Endothelial cell of umbilical vein (primary cell): ENCODE results near the gene PFDN6. TPM values are rescaled to one million over a fixed set of nuclear protein-coding genes. Genes with fewer than 3 reads are reported as not detected.
A peak's percentile ranks its signal among the peaks of the same experiment; 100 is the strongest.

Experiments used
- BruUV-seq: library from RNA; stranded (reverse); fragments of 400-500 nt; replicated peaks from 2 replicates; lab custom pipeline; 2021; lab: Mats Ljungman, UMichigan
- CTCF ChIA-PET: fragments of 300-600, 350-600 bp; sonication (Branson Sonifier 250); formaldehyde crosslinking; loops from one replicate; lab custom pipeline; 2021; ENCODE audit warnings: antibody characterized with exemption, inconsistent platforms; lab: Charles Lee
- POLR2A ChIA-PET: fragments of 300-600, 350-600 bp; sonication (Branson Sonifier 250); formaldehyde crosslinking; loops from one replicate; lab custom pipeline; 2021; ENCODE audit warnings: antibody characterized with exemption, inconsistent platforms; lab: Charles Lee
- DNase-seq: peaks from one replicate; pipeline ENCODE4 v3.0.0-alpha.2; 2011; ENCODE audit warnings: low read depth, low spot score
- FAIRE-seq: peaks from 2 replicates; lab custom pipeline; 2011; peaks lifted over from hg19 to GRCh38; lab: Jason Lieb, UNC
- H2AFZ ChIP-seq: 2 replicates; pipeline ENCODE4 v1.6.0; 2012; ENCODE audit warnings: low read depth, low read length, control low read depth, inconsistent platforms
- H3K27ac ChIP-seq: 2 replicates; pipeline ENCODE4 v1.5.1; 2011; ENCODE audit warnings: low read depth, mild to moderate bottlenecking, control low read depth, low read length, moderate library complexity; ENCODE audit not compliant: insufficient read depth
- H3K27me3 ChIP-seq, 2 experiments: 2 replicates each; pipeline versions ENCODE4 v1.6.0 to v1.6.1; 2011; ENCODE audit warnings: low read length in 2 of 2, mixed read lengths in 1 of 2; ENCODE audit not compliant: control insufficient read depth in 2 of 2, insufficient read depth in 2 of 2
- H3K36me3 ChIP-seq, 2 experiments: 2 replicates in 1 of 2; 3 replicates in 1 of 2; pipeline ENCODE4 v1.5.1; 2011; ENCODE audit warnings: low read length in 2 of 2, mild to moderate bottlenecking in 1 of 2, moderate library complexity in 1 of 2; ENCODE audit not compliant: control insufficient read depth in 2 of 2, insufficient read depth in 2 of 2; ENCODE audit errors: extremely low read depth in 1 of 2
- H3K4me1 ChIP-seq: 3 replicates; pipeline ENCODE4 v1.5.1; 2011; ENCODE audit warnings: mild to moderate bottlenecking, low read length; ENCODE audit not compliant: control insufficient read depth, insufficient read depth; ENCODE audit errors: extremely low read depth
- H3K4me2 ChIP-seq: 2 replicates; pipeline ENCODE4 v1.6.1; 2011; ENCODE audit warnings: low read length, control low read depth, mixed read lengths; ENCODE audit not compliant: insufficient read depth
- H3K4me3 ChIP-seq, 3 experiments: fragments of 200-600 bp in 1 of 3; sonication (generic), shearing (Covaris generic) in 1 of 3; replicated peaks in 1 of 3; 2 replicates each; pipeline ENCODE4 v1.5.1; 2011 to 2016; ENCODE audit warnings: control low read depth in 3 of 3, low read length in 3 of 3, mild to moderate bottlenecking in 2 of 3, inconsistent platforms in 1 of 3, low read depth in 1 of 3, moderate library complexity in 1 of 3; ENCODE audit not compliant: insufficient read depth in 1 of 3
- H3K79me2 ChIP-seq: 2 replicates; pipeline ENCODE4 v1.6.0; 2012; ENCODE audit warnings: low read length, inconsistent platforms; ENCODE audit not compliant: control insufficient read depth, insufficient read depth
- H3K9ac ChIP-seq: replicated peaks from 2 replicates; pipeline ENCODE3; 2011; ENCODE audit warnings: low read length, control low read depth; ENCODE audit not compliant: insufficient read depth; ENCODE audit errors: extremely low read depth
- H3K9me1 ChIP-seq: replicated peaks from 3 replicates; pipeline ENCODE4 v1.6.0; 2011; ENCODE audit warnings: mild to moderate bottlenecking, low read length; ENCODE audit not compliant: control insufficient read depth, insufficient read depth; ENCODE audit errors: extremely low read depth
- H3K9me3 ChIP-seq: replicated peaks from 2 replicates; pipeline ENCODE4 v1.5.1; 2012; ENCODE audit warnings: low read length, inconsistent platforms; ENCODE audit not compliant: control insufficient read depth, insufficient read depth
- H4K20me1 ChIP-seq: replicated peaks from 2 replicates; pipeline ENCODE3; 2011; ENCODE audit warnings: mild to moderate bottlenecking, low read length; ENCODE audit not compliant: control insufficient read depth, insufficient read depth; ENCODE audit errors: extremely low read depth
- CTCF ChIP-seq, 2 donors: IDR thresholded peaks; 1 replicate in 1 of 2; 2 replicates in 1 of 2; pipeline ENCODE4 v1.5.1; 2011; ENCODE audit warnings: low read length in 2 of 2, mild to moderate bottlenecking in 2 of 2, moderate library complexity in 2 of 2, control low read depth in 1 of 2, inconsistent platforms in 1 of 2, low read depth in 1 of 2; ENCODE audit not compliant: insufficient read depth in 1 of 2; ENCODE audit errors: extremely low read depth in 1 of 2
- EZH2 ChIP-seq: IDR thresholded peaks from 2 replicates; pipeline ENCODE4 v1.6.1; 2012; ENCODE audit warnings: borderline replicate concordance, low read depth, mild to moderate bottlenecking, moderate library complexity, low read length, inconsistent platforms; ENCODE audit not compliant: severe bottlenecking
- MAX ChIP-seq: IDR thresholded peaks from 2 replicates; pipeline ENCODE4 v1.6.1; 2011; ENCODE audit not compliant: insufficient read depth, insufficient read length
- MYC ChIP-seq: IDR thresholded peaks from one replicate; pipeline ENCODE4 v1.6.1; 2011; ENCODE audit warnings: mild to moderate bottlenecking, low read depth, low read length
- POLR2A ChIP-seq: IDR thresholded peaks from 2 replicates; pipeline ENCODE4 v1.6.1; 2012; ENCODE audit warnings: low read depth, mild to moderate bottlenecking, control low read depth, low read length
- dilution Hi-C: fragments of 300-500 bp; cut with MboI; formaldehyde crosslinking; loops from one replicate; pipeline ENCODE4 v1.15.0; 2019; ENCODE audit warnings: low sequenced_read_pairs; ENCODE audit not compliant: extremely low pct_ligation_motif_present
- intact Hi-C: fragments of 100-400 bp; cut with micrococcal nuclease; formaldehyde crosslinking; loops from one replicate; pipeline ENCODE4 v1.10.0; 2022
- polyA plus RNA-seq, 4 experiments: library from polyadenylated mRNA; depleted of rRNA in 3 of 4; stranded (reverse) in 3 of 4; unstranded in 1 of 4; fragments of >200 nt; gene quantifications; 2 replicates each; pipeline versions ENCODE4 v1.2.1 to v1.2.3, GENCODE V29; 2011 to 2012; ENCODE audit warnings: missing spikeins in 1 of 4
- total RNA-seq: library from RNA; stranded (reverse); gene quantifications from 2 replicates; pipeline ENCODE4 v1.2.3, GENCODE V29; 2021

PFDN6 gene
- total and polyA plus RNA-seq, 2 donors (not counting 3 experiments of a cell fraction or from before 2014, with no cell fraction given) = 31.0 to 63.5 TPM

GRCh38 chr6:33289784-33290315 lies 449 bp downstream of the PFDN6 start:
- FAIRE-seq = no peak
- ChIA-PET POLR2A (interaction anchor here (0.7 to 1.7 kb wide), 3 partner anchors 13 to 33 kb away, joined by 4 to 6 read pairs (median 5); partner anchors contain the start of genes B3GALT4, RPS18 and VPS52), CTCF (interaction anchor here (1.1 to 2.1 kb wide), 8 partner anchors 8 to 28 kb away, joined by 3 to 17 read pairs (median 5); partner anchors contain the start of genes B3GALT4, RGL2 and ZBTB22)
- H4K20me1 ChIP-seq = no peaks in the 10 kb centered on the region
- no peak for TF ChIP-seq CTCF (IDR thresholded peaks at IDR 0.05; ENCODE audit: extremely low read depth in 1 of 2, insufficient read depth in 1 of 2, low read depth in 1 of 2, low read length in 2 of 2)
- TF ChIP-seq POLR2A = peak; percentile 11
- H3K27ac ChIP-seq = peak overlapping the region; percentile 16
- dilution Hi-C loops = no loop called here
- TSS peak; percentile 82 for BruUV-seq
- H3K4me3 ChIP-seq = peak overlapping the region; percentile 59 to 96 (median 88)
- DNase-seq = no peak
- H3K9me3 ChIP-seq = no peaks in the 10 kb centered on the region
- peak overlapping the region; percentile 48 for H2AFZ ChIP-seq
- H3K9me1 ChIP-seq = no peaks in the 10 kb centered on the region
- H3K27me3 ChIP-seq = no peaks in the 10 kb centered on the region
- peaks cover 27% of the 10 kb centered on the region for H3K79me2 ChIP-seq
- peak overlapping the region; percentile 79 for H3K4me2 ChIP-seq
- peaks cover 14 to 38% of the 10 kb centered on the region in 2 experiments for H3K36me3 ChIP-seq
- peaks cover 13% of the 10 kb centered on the region for H3K4me1 ChIP-seq
- peak overlapping the region; percentile 65 for H3K9ac ChIP-seq
- intact Hi-C loops = loop anchor here (1.0 kb wide), 2 partner anchors 9 to 19 kb away; partner anchors contain the start of gene VPS52

- H3K27me3 ChIP-seq = no peaks in the 10 kb centered on the region
- no peak overlapping the region for H3K4me3 ChIP-seq
- no TSS peak for BruUV-seq
- peaks cover 13% of the 10 kb centered on the region for H3K4me1 ChIP-seq
- H3K36me3 ChIP-seq = peaks cover 14 to 36% of the 10 kb centered on the region in 2 experiments
- no peak overlapping the region for H2AFZ ChIP-seq
- peak overlapping the region; percentile 79 for H3K4me2 ChIP-seq
- ChIA-PET CTCF (interaction anchor here (1.1 to 2.1 kb wide), 3 partner anchors 9 to 13 kb away, joined by 3 to 7 read pairs (median 3); partner anchors contain the start of gene B3GALT4), POLR2A (no interaction called here)
- H3K27ac ChIP-seq = no peak overlapping the region
- dilution Hi-C loops = no loop called here
- H3K9me3 ChIP-seq = no peaks in the 10 kb centered on the region
- no peaks in the 10 kb centered on the region for H3K9me1 ChIP-seq
- intact Hi-C loops = no loop called here
- peaks cover 27% of the 10 kb centered on the region for H3K79me2 ChIP-seq
- no peak for FAIRE-seq
- H4K20me1 ChIP-seq = no peaks in the 10 kb centered on the region
- TF ChIP-seq EZH2 (no peak), MAX (no peak), MYC (no peak)
- H3K9ac ChIP-seq = peak overlapping the region; percentile 65
- no peak for DNase-seq
These were observed 1.1 kb downstream of the PFDN6 start for GRCh38 chr6:33290459-33290858.
